Placental epithelial cell (primary cell): Measurements from ENCODE around the gene ASB10. TPM values are rescaled to one million over a fixed set of nuclear protein-coding genes. Genes with fewer than 3 reads are reported as not detected.

Experiments
- total RNA-seq: library from RNA; depleted of rRNA; stranded (reverse); fragments of >200 nt; gene quantifications from 2 replicates; pipeline ENCODE4 v1.2.3, GENCODE V29; 2012

ASB10 gene, protein sequence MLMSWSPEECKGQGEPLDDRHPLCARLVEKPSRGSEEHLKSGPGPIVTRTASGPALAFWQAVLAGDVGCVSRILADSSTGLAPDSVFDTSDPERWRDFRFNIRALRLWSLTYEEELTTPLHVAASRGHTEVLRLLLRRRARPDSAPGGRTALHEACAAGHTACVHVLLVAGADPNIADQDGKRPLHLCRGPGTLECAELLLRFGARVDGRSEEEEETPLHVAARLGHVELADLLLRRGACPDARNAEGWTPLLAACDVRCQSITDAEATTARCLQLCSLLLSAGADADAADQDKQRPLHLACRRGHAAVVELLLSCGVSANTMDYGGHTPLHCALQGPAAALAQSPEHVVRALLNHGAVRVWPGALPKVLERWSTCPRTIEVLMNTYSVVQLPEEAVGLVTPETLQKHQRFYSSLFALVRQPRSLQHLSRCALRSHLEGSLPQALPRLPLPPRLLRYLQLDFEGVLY
- not detected in 2 replicates for total RNA-seq

DNA sequence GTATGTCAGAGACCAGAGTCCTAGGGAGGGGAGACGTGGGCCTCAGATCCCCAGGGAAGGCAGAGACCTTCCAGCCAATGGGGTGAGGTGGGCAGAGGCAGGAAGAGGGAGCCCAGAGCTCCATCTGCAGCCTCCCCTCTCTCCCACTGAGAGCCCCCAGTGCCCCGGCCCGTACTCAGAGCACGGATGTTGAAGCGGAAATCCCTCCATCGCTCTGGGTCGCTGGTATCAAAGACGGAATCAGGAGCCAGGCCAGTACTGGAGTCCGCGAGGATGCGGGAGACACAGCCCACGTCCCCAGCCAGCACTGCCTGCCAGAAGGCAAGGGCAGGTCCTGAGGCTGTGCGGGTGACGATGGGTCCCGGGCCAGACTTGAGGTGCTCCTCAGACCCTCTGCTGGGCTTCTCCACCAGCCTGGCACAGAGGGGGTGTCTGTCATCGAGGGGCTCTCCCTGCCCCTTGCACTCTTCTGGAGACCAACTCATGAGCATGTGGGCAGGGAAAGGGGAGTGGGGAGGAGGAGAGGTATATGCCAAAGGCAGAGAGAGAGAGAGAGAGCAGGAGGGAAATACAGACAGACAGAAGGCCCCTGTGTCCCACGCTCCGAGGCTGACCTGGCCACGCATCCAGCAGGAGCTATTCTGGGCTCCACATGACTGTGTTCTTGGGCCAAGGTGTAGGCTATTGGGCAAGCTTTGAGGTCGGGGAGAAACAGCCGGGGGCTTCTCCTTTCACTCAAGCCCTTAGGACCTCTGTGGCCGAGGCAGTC is at the start of gene ASB10:
ASB10 (minus strand) TSS at position 611 of the 769 bp plus-strand sequence; CDS start at position 491, 120 bp downstream.

DNA sequence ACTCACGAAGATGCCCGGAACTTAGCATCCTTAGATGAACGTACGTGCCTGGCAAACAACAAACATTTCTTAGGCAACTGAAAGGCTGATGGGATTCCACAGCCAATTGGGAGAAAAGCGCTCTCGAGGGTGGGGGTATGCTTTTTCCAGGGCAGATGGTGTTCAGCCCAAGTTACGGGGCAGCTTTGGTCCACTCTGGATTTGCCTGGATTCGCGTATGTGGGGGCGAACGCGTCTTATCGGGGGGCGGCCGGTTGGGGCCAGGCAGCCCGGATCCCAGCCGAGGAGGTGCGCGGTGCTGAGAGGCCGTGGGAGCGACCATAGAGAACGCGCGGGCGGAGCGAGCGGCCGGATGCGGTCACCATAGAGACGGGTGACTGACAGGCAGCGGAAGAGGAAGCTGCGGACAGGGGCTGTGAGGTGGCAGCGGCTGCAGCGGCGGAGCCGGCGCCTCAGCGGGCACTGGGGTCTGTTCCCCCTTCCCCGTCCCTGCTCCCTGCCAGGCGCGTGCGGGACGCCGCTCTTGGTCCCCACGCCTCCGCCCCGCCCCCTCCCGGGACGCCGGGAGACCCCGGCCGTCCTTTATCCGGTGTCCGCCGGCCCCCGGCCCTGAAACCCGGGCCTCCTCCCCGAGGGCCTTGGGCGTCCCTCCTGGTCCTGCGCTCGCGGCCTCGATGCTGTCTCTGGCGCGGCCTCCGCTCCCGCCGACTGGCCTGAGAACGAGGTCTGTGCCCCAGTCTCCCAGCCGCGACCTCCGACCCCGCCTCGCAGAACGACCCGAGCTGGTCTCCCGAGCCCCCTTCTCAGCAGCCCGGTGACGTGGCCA is 45.3 kb upstream of the ASB10 start, which contains the start of gene CHPF2:
CHPF2 (plus strand) TSS at position 393 of the 826 bp plus-strand sequence. CDS start 1,529 bp downstream, outside the sequence.

DNA sequence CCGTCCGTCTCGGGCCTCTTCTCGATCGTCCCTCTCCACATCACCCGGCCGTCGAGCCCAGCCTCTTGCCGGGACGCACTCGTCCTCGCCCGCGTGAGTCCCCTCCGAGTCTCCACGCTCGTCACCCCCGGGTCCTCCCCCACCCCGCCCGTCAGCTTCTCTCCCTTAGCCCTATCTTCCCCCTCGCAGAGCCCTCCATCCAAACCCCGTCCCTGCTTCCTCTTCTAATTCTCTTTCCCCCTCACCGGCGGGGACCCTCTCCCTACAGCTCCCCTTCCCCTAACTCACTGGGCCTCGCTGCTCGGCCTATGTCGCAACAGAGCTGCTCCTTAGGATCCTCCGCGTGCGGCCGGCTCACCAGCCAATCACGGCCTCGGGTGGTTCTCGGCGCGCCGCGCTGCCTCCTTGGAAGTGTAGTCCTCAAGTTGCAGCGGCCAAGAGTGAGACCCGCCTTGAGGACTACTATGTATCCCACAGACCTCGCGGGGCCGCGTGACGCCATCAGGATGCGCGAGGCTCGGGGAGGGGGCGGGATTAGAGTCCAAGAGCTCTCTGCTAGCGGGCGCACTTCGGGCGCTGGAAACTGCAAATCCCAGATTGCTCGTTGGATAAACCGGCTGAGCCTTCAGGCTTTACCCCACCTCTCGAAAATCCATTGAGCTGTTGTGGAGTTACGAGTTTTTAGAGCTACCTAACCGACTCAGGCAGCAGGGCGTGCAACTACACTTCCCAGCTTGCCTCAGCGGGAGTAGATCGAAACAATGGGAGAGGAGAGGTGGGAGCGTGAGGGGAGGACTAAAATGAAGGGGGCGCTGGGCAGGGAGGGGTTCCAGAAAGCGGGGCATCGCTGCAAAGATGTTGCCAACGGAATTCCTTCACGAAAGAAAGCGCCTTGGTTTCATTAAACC is 40.1 kb upstream of the ASB10 start, which contains the start of gene ABCF2:
ABCF2 (minus strand) TSS at position 331 of the 908 bp plus-strand sequence. CDS start 747 bp downstream, outside the sequence.

DNA sequence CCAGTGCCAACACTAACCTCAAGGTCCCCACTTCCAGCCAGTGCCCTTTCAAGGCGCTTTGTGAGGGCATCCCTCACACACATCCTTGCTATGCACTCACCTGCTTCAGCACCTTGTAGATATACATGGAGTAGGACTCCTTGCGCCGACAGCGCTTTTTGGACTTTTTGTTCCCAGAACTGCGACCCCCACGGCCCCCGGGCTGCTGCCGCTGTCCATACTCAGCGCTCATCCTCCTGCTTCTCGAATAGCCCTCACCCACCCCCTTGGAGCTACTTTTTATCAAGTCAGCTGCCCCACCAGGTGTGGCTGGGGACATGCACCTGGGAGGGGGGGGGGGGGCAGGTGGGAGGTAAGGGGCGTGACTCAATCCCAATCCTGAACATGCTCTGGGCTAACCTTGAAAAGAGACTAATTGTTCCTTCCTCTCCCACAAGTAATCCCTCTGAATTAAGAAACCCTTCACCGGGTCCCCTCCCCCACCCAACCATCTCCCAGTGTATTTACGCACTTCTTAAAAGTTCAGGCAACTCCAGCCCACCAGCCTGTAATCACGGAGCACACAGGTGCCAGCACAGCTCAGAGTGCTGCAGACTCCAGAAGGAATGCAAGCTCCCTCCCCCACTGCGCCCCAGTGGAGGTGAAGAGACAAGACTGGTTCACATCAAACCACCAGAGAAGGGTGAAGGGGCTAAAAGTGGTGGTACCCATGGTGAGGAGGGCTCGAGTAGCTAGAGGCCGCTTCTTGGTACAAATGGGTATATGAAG is 23.2 kb upstream of the ASB10 start, which contains the start of gene H2BK1:
H2BK1 (minus strand) TSS at position 402 of the 768 bp plus-strand sequence; CDS start at position 232, 170 bp downstream.

DNA sequence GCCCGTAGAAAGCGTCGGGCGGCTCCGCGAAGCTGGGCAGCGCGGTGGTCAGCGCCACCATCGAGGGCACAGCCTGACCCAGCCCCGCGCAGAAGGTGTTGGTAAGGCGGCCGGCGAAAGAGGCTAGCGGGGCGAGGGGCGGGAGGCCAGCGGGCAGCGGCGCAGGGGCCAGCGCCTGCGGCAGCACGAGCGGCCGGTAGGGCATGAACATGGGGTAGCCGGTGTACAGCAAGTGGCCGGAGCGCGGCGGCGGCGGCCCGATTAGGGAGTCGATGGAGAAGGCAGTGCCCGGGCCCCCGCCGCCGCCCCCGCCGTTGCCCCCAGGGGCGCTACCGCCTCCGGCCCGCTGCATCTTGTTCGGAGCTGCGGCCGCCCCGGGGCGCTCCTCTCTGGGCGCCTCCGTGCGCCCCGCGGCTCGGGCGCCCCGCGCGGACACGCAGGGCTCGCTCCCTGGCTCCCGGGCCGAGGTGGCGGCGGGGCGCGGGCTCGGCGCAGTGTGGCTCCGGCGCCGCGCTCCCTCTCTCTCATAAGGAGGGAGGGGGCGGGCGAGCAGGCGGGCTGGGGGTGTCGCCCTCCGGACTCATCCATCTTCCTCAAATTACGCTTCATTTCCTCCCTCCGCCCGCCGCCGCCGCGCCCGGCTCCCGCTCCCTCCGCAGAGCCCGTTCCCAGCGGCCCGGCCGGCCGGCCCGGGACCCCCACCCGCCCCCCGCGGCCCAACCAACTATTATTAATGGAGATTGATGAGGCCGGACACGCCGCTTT is 19.7 kb downstream of the ASB10 start, which contains the start of gene GBX1:
GBX1 (minus strand) TSS at position 498 of the 765 bp plus-strand sequence; CDS start at position 352, 146 bp downstream.

Other genes starting within 250 kb of the ASB10 start
- under 0.01 TPM in 2 replicates for gene KCNH2, start 208.9 kb downstream of the ASB10 start, total RNA-seq
- 2.4 and 14.1 TPM in 2 replicates for gene NOS3, start 196.2 kb downstream of the ASB10 start, total RNA-seq
- gene ATG9B, start 162.8 kb downstream of the ASB10 start, total RNA-seq, result 6.5 and 20.0 TPM in 2 replicates
- 34.9 and 78.1 TPM in 2 replicates for gene ABCB8, start 158.8 kb downstream of the ASB10 start, total RNA-seq
- gene ASIC3, start 138.7 kb downstream of the ASB10 start, total RNA-seq, result 0.22 and 1.2 TPM in 2 replicates
- 16.1 and 27.9 TPM in 2 replicates for gene CDK5, start 129.4 kb downstream of the ASB10 start, total RNA-seq
- gene SLC4A2, start 127.7 kb downstream of the ASB10 start, total RNA-seq, result 68.3 and 86.6 TPM in 2 replicates
- 101 and 162 TPM in 2 replicates for gene FASTK, start 106.4 kb downstream of the ASB10 start, total RNA-seq
- 29.1 and 44.4 TPM in 2 replicates for gene TMUB1, start 103.8 kb downstream of the ASB10 start, total RNA-seq
- gene AGAP3, start 100.8 kb downstream of the ASB10 start, total RNA-seq, result 71.1 and 108 TPM in 2 replicates
- gene GBX1, start 19.6 kb downstream of the ASB10 start, total RNA-seq, result not detected in 2 replicates
- gene H2BK1, start 23.2 kb upstream of the ASB10 start, total RNA-seq, result not detected in 2 replicates
- gene ABCF2, start 40.0 kb upstream of the ASB10 start, total RNA-seq, result 22.4 and 43.6 TPM in 2 replicates
- gene CHPF2, start 45.2 kb upstream of the ASB10 start, total RNA-seq, result 94.6 and 107 TPM in 2 replicates
- 14.7 and 16.1 TPM in 2 replicates for gene SMARCD3, start 61.4 kb upstream of the ASB10 start, total RNA-seq
- 33.4 and 38.8 TPM in 2 replicates for gene NUB1, start 154.6 kb upstream of the ASB10 start, total RNA-seq
- 13.7 TPM in 1 of 2 replicates, not detected in the other for gene WDR86, start 222.8 kb upstream of the ASB10 start, total RNA-seq